ENCODE results near the gene OAS2. TPM values are rescaled to one million over a fixed set of nuclear protein-coding genes. Genes with fewer than 3 reads are reported as not detected.

Gene OAS2
- total RNA-seq, 2 experiments from 2014 or later: 191 to 196 TPM

DNA sequence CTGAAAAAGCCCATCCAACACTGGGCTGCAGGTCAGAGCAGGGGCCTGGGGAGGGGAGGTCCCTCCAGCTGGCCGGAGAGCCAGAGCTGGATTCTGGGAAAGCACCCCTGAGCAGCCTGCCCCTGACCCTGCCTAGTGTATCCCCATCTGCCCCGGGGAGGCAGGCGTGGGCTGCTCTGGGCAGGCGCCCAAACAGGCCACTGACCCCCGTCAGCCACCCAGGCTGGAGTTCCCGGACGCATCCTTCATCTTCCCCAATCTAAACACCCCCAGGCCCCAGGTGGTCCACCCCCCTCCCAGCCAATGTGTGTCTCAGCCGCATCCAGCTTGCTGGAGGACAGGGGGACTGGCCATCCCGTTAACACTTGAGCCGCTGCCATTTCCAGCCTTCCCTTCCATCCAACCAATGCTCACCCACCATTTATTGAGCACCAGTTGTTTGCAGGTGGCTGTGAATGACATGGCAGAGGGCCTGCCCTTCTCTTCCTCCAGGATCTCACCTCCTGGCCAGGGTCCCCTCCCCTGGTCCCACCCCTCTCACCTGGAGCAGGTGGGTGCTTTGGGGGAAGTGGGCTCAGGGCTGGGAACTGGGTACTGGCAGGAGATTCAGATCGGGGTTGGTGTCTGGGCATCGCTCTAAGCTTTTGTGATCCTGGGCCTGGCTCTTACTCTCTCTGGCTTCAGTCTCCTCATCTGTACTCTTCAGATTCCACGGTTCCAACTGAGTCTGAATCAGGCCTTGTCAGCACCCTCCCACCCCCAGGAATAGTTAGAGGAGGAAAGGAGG lies 77.5 kb downstream of the OAS2 start:
- intact Hi-C loops (cut with micrococcal nuclease): loop anchor here (2.0 kb wide), 1 partner anchor 43 kb away; no protein-coding TSS in a partner anchor
- CTCF ChIA-PET: interaction anchor here (0.6 to 2.2 kb wide), 5 partner anchors 11 to 119 kb away, joined by 3 to 5 read pairs (median 4); no protein-coding TSS in a partner anchor

GRCh38 chr12:113056381-113056630 lies 78.0 kb downstream of the OAS2 start:
- CTCF ChIA-PET: interaction anchor here (0.6 to 1.1 kb wide), 4 partner anchors 36 to 118 kb away, joined by 3 to 5 read pairs (median 4); no protein-coding TSS in a partner anchor
- no peak for DNase-seq
- H3K4me1 Mint-ChIP-seq (ENCODE audit: low read depth): peaks cover 28% of the 10 kb centered on the region
- no peaks in the 10 kb centered on the region for H3K9me3 Mint-ChIP-seq
- intact Hi-C loops (cut with micrococcal nuclease): loop anchor here (2.0 kb wide), 1 partner anchor 42 kb away; no protein-coding TSS in a partner anchor
- H3K27ac Mint-ChIP-seq: no peak overlapping the region
- no peaks in the 10 kb centered on the region for H3K36me3 Mint-ChIP-seq (ENCODE audit: low read depth)
- H3K4me3 Mint-ChIP-seq: peak overlapping the region; percentile 74
- no peaks in the 10 kb centered on the region for H3K27me3 Mint-ChIP-seq (ENCODE audit: low read depth)

More for the DNA sequence above, 77.5 kb downstream of the OAS2 start:
- no peak overlapping the region for H3K27ac Mint-ChIP-seq
- peaks cover 22% of the 10 kb centered on the region for H3K4me1 Mint-ChIP-seq (ENCODE audit: low read depth)
- no peaks in the 10 kb centered on the region for H3K36me3 Mint-ChIP-seq (ENCODE audit: low read depth)
- no peak for DNase-seq
- H3K4me3 Mint-ChIP-seq: peak overlapping the region; percentile 74
- H3K27me3 Mint-ChIP-seq (ENCODE audit: low read depth): no peaks in the 10 kb centered on the region
- H3K9me3 Mint-ChIP-seq: no peaks in the 10 kb centered on the region

- Mint-ChIP-seq H3K9me3 (no peaks in the 10 kb centered on the region), H3K36me3 (ENCODE audit: low read depth) (no peaks in the 10 kb centered on the region), H3K4me1 (ENCODE audit: low read depth) (peaks cover 28% of the 10 kb centered on the region), H3K27me3 (ENCODE audit: low read depth) (no peaks in the 10 kb centered on the region), H3K27ac (no peak within 1 kb of the TSS), H3K4me3 (peak within 1 kb of the TSS; percentile 74)
- CTCF ChIA-PET: interaction anchor here (0.8 to 1.7 kb wide), 3 partner anchors 36 to 118 kb away, joined by 4 to 5 read pairs (median 5); no protein-coding TSS in a partner anchor
- DNase-seq: peak; percentile 51
- intact Hi-C loops (cut with micrococcal nuclease): loop anchor here (2.0 kb wide), 1 partner anchor 42 kb away; no protein-coding TSS in a partner anchor
Measured at GRCh38 chr12:113056631-113057488, 78.5 kb downstream of the OAS2 start, which contains the start of gene DTX1. DTX1 (plus strand) TSS chr12:113056730; CDS start chr12:113058193, 1,463 bp downstream.

DNA sequence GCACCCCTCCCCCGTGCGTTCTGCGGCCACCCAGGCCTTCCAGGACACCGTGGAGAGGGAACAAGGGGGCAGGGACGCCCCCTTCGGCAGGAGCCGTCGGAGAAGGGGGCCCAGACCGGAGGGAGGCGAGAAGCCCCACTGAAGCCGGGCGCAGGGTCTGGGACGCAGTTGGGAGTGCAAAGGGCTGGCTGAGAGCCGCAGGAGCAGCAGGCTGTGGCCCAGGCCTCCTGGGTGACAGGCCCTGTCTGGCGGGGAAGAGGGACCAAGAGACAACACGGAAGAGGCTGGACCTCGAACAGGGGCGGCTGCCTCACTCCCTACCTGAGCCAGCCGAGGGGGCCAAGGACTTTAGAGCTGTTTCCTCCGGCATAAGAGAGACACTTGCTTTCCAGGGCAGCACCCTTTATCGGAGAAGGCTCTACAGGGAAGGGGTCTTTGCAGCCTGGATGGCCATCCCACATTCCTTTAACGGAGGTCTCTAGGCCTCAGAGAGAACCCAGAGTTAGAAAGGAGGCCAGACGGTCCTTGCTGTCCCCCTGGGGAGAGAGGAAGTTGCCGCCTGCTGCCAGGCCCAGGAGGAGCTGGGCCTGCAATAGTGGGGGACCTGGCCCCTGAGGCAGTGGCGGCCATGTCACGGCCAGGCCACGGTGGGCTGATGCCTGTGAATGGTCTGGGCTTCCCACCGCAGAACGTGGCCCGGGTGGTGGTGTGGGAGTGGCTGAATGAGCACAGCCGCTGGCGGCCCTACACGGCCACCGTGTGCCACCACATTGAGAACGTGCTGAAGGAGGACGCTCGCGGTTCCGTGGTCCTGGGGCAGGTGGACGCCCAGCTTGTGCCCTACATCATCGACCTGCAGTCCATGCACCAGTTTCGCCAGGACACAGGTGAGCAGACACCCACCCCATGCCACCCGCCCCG lies 79.5 kb downstream of the OAS2 start:
- Mint-ChIP-seq H3K36me3 (ENCODE audit: low read depth) (no peaks in the 10 kb centered on the region), H3K27ac (no peak overlapping the region), H3K4me1 (ENCODE audit: low read depth) (peaks cover 27% of the 10 kb centered on the region), H3K4me3 (peak overlapping the region; percentile 56), H3K27me3 (ENCODE audit: low read depth) (no peaks in the 10 kb centered on the region), H3K9me3 (no peaks in the 10 kb centered on the region)
- intact Hi-C loops (cut with micrococcal nuclease): loop anchor here (2.0 kb wide), 1 partner anchor 41 kb away; no protein-coding TSS in a partner anchor
- no peak for DNase-seq
- CTCF ChIA-PET: interaction anchor here (1.0 to 1.7 kb wide), 3 partner anchors 9 to 41 kb away, joined by 3 to 6 read pairs (median 5); no protein-coding TSS in a partner anchor

DNA sequence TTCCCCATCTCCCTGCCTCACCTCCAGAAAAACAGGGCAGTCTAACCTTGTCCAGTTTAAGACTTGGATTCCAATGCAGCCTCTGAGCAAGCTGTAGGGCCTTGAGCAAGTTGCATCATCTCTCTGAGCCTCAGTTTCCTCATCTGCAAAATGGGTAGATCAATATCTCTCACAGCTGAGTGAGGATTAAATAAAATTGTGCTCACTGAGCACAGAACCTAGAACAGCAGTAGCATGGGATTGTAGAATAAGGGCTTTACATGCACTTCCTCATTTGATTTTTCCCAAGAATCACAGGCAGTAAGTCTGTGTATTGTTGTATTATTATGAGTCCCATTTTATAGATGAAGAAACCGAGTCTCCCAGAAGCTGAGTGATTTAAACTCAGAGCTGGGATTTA lies 80.2 kb downstream of the OAS2 start:
- H3K36me3 Mint-ChIP-seq (ENCODE audit: low read depth): no peaks in the 10 kb centered on the region
- CTCF ChIA-PET: interaction anchor here (0.6 to 1.7 kb wide), 4 partner anchors 9 to 606 kb away, joined by 3 to 6 read pairs (median 4); no protein-coding TSS in a partner anchor
- no peak overlapping the region for H3K4me3 Mint-ChIP-seq
- no peaks in the 10 kb centered on the region for H3K9me3 Mint-ChIP-seq
- peaks cover 23% of the 10 kb centered on the region for H3K4me1 Mint-ChIP-seq (ENCODE audit: low read depth)
- intact Hi-C loops (cut with micrococcal nuclease): no loop called here
- DNase-seq: no peak
- H3K27me3 Mint-ChIP-seq (ENCODE audit: low read depth): no peaks in the 10 kb centered on the region
- H3K27ac Mint-ChIP-seq: no peak overlapping the region

DNA sequence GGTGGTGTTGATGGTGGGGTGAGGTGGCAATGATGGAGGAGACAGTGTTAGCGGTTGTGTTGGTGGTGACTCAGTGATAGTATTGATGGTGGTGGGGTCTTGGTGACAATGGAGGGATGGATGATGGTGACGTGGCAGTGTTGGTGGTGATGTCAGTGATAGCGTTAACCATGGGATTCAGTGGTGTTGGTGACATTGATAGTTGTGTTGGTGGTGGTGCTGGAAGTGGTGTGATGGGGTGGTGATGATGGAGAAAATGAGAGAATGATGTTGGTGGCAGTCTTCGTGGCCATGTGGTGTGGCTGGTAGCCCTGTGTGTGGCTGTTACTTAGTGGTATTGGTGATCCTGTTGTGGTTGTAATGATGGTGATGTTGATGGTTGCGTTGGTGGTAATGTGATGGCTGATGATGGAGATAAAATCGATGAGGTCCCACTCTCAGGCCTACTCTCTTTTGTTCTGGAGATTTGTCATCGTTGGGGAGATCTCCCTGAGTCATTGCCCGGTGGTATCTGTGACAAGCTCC lies 80.8 kb downstream of the OAS2 start:
- Mint-ChIP-seq H3K36me3 (ENCODE audit: low read depth) (no peaks in the 10 kb centered on the region), H3K9me3 (no peaks in the 10 kb centered on the region), H3K4me3 (no peak overlapping the region), H3K4me1 (ENCODE audit: low read depth) (peaks cover 23% of the 10 kb centered on the region), H3K27me3 (ENCODE audit: low read depth) (no peaks in the 10 kb centered on the region), H3K27ac (no peak overlapping the region)
- intact Hi-C loops (cut with micrococcal nuclease): no loop called here
- CTCF ChIA-PET: interaction anchor here (0.6 to 1.7 kb wide), 4 partner anchors 8 to 606 kb away, joined by 3 to 6 read pairs (median 4); no protein-coding TSS in a partner anchor
- DNase-seq: no peak

DNA sequence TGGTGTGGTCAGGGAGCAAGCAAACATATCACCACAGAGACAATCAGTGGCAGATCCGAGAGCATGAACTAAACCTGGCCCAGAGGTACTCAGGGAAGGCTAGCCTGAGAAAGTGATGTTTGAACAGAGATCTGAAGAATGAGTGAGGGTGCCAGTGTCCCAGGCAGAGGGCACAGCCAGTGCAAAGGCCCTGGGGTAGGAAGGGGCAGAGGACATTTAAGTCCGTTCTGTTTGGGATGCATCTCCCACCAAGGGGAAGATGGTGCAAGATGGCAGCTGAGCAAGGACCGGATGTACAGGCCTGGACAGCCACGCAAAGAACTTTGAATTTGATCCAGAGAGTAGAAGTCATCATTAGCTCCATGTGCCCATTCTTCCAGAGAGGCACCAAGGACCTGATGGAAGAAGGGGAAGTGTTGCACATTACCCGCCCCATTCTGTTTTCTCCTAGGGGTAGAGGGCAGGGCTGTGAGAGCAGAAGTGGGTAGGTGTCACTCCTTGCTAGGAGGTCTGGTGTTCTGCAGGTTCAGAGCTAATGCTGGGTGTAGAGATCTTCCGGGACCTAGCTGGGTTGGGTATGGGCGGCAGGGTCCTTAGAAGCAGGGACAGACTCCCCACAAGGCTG lies 82.1 kb downstream of the OAS2 start:
- CTCF ChIA-PET: interaction anchor here (0.9 kb wide), 1 partner anchor 38 kb away, joined by 4 read pairs; no protein-coding TSS in a partner anchor
- Mint-ChIP-seq H3K36me3 (ENCODE audit: low read depth) (no peaks in the 10 kb centered on the region), H3K4me3 (no peak overlapping the region), H3K27ac (no peak overlapping the region), H3K27me3 (ENCODE audit: low read depth) (no peaks in the 10 kb centered on the region), H3K9me3 (no peaks in the 10 kb centered on the region), H3K4me1 (ENCODE audit: low read depth) (peaks cover 26% of the 10 kb centered on the region)
- intact Hi-C loops (cut with micrococcal nuclease): no loop called here
- DNase-seq: no peak

GRCh38 chr12:113061061-113061694 lies 82.9 kb downstream of the OAS2 start:
- intact Hi-C loops (cut with micrococcal nuclease): no loop called here
- Mint-ChIP-seq H3K27ac (no peak overlapping the region), H3K36me3 (ENCODE audit: low read depth) (no peaks in the 10 kb centered on the region), H3K4me3 (no peak overlapping the region), H3K27me3 (ENCODE audit: low read depth) (no peaks in the 10 kb centered on the region), H3K9me3 (no peaks in the 10 kb centered on the region), H3K4me1 (ENCODE audit: low read depth) (peaks cover 29% of the 10 kb centered on the region)
- CTCF ChIA-PET: interaction anchor here (0.9 to 1.8 kb wide), 2 partner anchors 37 to 68 kb away, joined by 4 to 9 read pairs; no protein-coding TSS in a partner anchor
- DNase-seq: no peak

All from activated naive CD4-positive, alpha-beta T cell treated with anti-CD3 and anti-CD28 coated beads for 36 hours (primary cell).